Keratinocyte (primary cell): ENCODE data around the gene ZNF570. TPM values are rescaled to one million over a fixed set of nuclear protein-coding genes. Genes with fewer than 3 reads are reported as not detected.
A peak's percentile ranks its signal among the peaks of the same experiment; 100 is the strongest.

Experiments
- DNase-seq: peaks from one replicate; pipeline ENCODE4 v3.0.0-alpha.2; 2011; ENCODE audit warnings: low read depth, missing footprints, low spot score
- FAIRE-seq: peaks from 2 replicates; lab custom pipeline; 2011; peaks lifted over from hg19 to GRCh38; lab: Jason Lieb, UNC
- H2AFZ ChIP-seq: 2 replicates; pipeline ENCODE4 v1.6.0; 2012; ENCODE audit warnings: low read length, control low read depth, inconsistent platforms; ENCODE audit not compliant: control insufficient read depth
- H3K27ac ChIP-seq: 2 replicates; pipeline ENCODE4 v1.5.1; 2011; ENCODE audit warnings: low read length; ENCODE audit not compliant: control insufficient read depth, insufficient read depth
- H3K27me3 ChIP-seq: 3 replicates; pipeline ENCODE4 v1.6.0; 2011; ENCODE audit warnings: low read length; ENCODE audit not compliant: control insufficient read depth, insufficient read depth; ENCODE audit errors: extremely low read depth
- H3K36me3 ChIP-seq, 2 experiments: 2 replicates in 1 of 2; 3 replicates in 1 of 2; pipeline ENCODE4 v1.5.1; 2011; ENCODE audit warnings: low read length in 2 of 2, mild to moderate bottlenecking in 1 of 2; ENCODE audit not compliant: control insufficient read depth in 2 of 2, insufficient read depth in 2 of 2; ENCODE audit errors: extremely low read depth in 1 of 2
- H3K4me1 ChIP-seq: 3 replicates; pipeline ENCODE4 v1.5.1; 2011; ENCODE audit warnings: low read length; ENCODE audit not compliant: control insufficient read depth, insufficient read depth; ENCODE audit errors: extremely low read depth
- H3K4me2 ChIP-seq: 3 replicates; pipeline ENCODE4 v1.6.0; 2011; ENCODE audit warnings: low read depth, low read length; ENCODE audit not compliant: control insufficient read depth, insufficient read depth; ENCODE audit errors: extremely low read depth
- H3K4me3 ChIP-seq, 3 experiments: fragments of 200-600 bp in 1 of 3; sonication (generic) in 1 of 3; 2 replicates in 2 of 3; 3 replicates in 1 of 3; pipeline ENCODE4 v1.5.1; 2011 to 2016; ENCODE audit warnings: low read length in 3 of 3, mild to moderate bottlenecking in 3 of 3, control low read depth in 2 of 3, inconsistent platforms in 1 of 3, low read depth in 1 of 3, mixed read lengths in 1 of 3, mixed run types in 1 of 3, moderate library complexity in 1 of 3; ENCODE audit not compliant: control insufficient read depth in 2 of 3, insufficient read depth in 2 of 3; ENCODE audit errors: extremely low read depth in 1 of 3
- H3K79me2 ChIP-seq: 2 replicates; pipeline ENCODE4 v1.6.0; 2012; ENCODE audit warnings: low read length; ENCODE audit not compliant: control insufficient read depth, insufficient read depth
- H3K9ac ChIP-seq: 3 replicates; pipeline ENCODE4 v1.6.0; 2011; ENCODE audit warnings: low read length; ENCODE audit not compliant: control insufficient read depth, insufficient read depth; ENCODE audit errors: extremely low read depth
- H3K9me1 ChIP-seq: 3 replicates; pipeline ENCODE4 v1.6.0; 2011; ENCODE audit warnings: low read length; ENCODE audit not compliant: control insufficient read depth, insufficient read depth; ENCODE audit errors: extremely low read depth
- H3K9me3 ChIP-seq: 2 replicates; pipeline ENCODE4 v1.5.1; 2012; ENCODE audit warnings: low read depth, low read length; ENCODE audit not compliant: control insufficient read depth
- H4K20me1 ChIP-seq: 3 replicates; pipeline ENCODE4 v1.6.0; 2011; ENCODE audit warnings: low read length; ENCODE audit not compliant: control insufficient read depth, insufficient read depth; ENCODE audit errors: extremely low read depth
- EZH2 ChIP-seq: IDR thresholded peaks from one replicate; pipeline ENCODE4 v1.6.1; 2012; ENCODE audit warnings: inconsistent platforms, mild to moderate bottlenecking, low read length, moderate library complexity
- dilution Hi-C: fragments of 300-500 bp; cut with MboI; formaldehyde crosslinking; loops from one replicate; pipeline ENCODE4 v1.7.0; 2020; ENCODE audit warnings: low sequenced_read_pairs; ENCODE audit not compliant: extremely low pct_ligation_motif_present
- polyA minus RNA-seq, 3 experiments: library from RNA; depleted of rRNA, polyadenylated mRNA; stranded (reverse); fragments of >200 nt; gene quantifications; 1 replicate in 1 of 3; 2 replicates in 1 of 3; 3 replicates in 1 of 3; pipeline ENCODE4 v1.2.3, GENCODE V29; 2011
- polyA plus RNA-seq, 5 experiments: library from polyadenylated mRNA; depleted of rRNA in 3 of 5; stranded (reverse) in 3 of 5; stranded (forward) in 1 of 5; unstranded in 1 of 5; fragments of >200 nt; gene quantifications; 1 replicate in 1 of 5; 2 replicates in 3 of 5; 3 replicates in 1 of 5; pipeline versions ENCODE4 v1.2.1 to v1.2.3, GENCODE V29; 2011 to 2012; ENCODE audit warnings: missing spikeins in 2 of 5, low read depth in 1 of 5, low replicate concordance in 1 of 5
- TF ChIP-seq, protein P1 (sequence below), 3 experiments: IDR thresholded peaks in 1 of 3; conservative IDR thresholded peaks in 1 of 3; optimal IDR thresholded peaks in 1 of 3; 2 replicates in 2 of 3; 3 replicates in 1 of 3; pipeline versions ENCODE3 to v1.5.1; 2011; ENCODE audit warnings: low read length in 3 of 3, mild to moderate bottlenecking in 3 of 3, moderate library complexity in 2 of 3, control low read depth in 1 of 3, inconsistent platforms in 1 of 3; ENCODE audit not compliant: insufficient read depth in 2 of 3; ENCODE audit errors: extremely low read depth in 1 of 3

The ZNF570 gene
- polyA plus RNA-seq (1.6 to 2.9 TPM (median 1.9 TPM) in 3 replicates), polyA minus RNA-seq (1.1 to 6.2 TPM (median 4.5 TPM) in 3 replicates)
- 5.7 TPM for polyA plus RNA-seq (2011; ENCODE audit: low read depth)
- 1.2 and 2.1 TPM in 2 replicates for polyA plus RNA-seq (2011; cell fraction: cytosol; rRNA removed)
- polyA plus RNA-seq (2011; cell fraction: nucleus; rRNA removed), result 2.6 and 5.2 TPM in 2 replicates
- 1.8 TPM in 2 replicates for polyA plus RNA-seq (2012; ENCODE audit: low replicate concordance)
- polyA minus RNA-seq (2011; cell fraction: cytosol; rRNA and poly(A)+ RNA removed), result 2.1 TPM
- polyA minus RNA-seq (2011; cell fraction: nucleus; rRNA and poly(A)+ RNA removed), result 2.4 and 5.4 TPM in 2 replicates

DNA sequence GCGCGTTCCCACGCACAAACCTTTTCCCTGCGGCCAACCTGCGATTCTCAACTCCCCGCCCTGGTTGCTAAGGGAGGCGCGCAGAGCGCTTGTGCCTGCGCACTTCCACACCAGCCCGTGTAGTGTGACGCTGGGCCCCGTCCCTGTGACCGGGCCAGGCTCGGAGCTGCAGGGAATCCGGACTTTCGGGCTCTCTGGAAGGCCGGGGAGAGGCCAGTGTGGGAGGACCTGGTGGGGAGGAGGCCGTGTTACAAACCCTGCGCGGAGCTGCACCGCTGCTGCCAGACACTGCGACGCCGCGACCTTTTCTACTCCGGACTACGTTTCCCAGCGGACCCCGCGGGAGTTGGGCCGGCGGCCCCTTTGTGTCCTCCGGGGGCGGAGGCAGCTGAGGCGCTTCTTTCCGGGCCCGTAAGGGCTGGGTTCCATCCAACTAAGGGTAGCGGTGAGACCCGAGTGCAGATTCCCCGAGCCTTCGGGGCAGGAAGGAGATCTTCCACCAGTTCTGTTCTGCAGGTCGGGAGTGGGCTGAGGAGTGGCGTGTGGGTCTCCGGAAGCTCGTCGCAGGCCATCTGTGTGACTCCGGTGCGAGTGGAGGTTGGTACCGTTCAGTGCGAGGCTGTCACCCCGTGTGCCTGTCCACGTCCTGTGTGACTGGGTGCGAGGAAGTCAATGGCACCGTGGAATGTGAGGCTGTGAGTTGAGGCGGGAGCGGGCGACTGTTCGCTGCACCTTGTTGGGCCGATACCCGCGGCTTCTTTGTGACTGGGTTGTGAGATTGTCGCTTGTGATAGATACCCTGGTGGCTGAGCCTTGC is at the start of gene ZNF570:
ZNF570 (plus strand) TSS at position 396 of the 817 bp plus-strand sequence. CDS start 999 bp downstream, outside the sequence.
- Histone ChIP-seq H3K9me3 (no peaks in the 10 kb centered on the region), H3K79me2 (peaks cover 5% of the 10 kb centered on the region), H3K4me1 (peaks cover 6% of the 10 kb centered on the region), H3K9me1 (no peaks in the 10 kb centered on the region), H3K4me2 (peak within 1 kb of the TSS; percentile 95), H3K4me3 (peak within 1 kb of the TSS; percentile 79 to 90 (median 88)), H3K27ac (peak within 1 kb of the TSS; percentile 29), H2AFZ (peak within 1 kb of the TSS; percentile 100), H3K9ac (peak within 1 kb of the TSS; percentile 75), H3K36me3 (peaks cover 0 to 4% of the 10 kb centered on the region in 2 experiments), H3K27me3 (no peaks in the 10 kb centered on the region), H4K20me1 (no peaks in the 10 kb centered on the region)
- dilution Hi-C loops, result no loop called here
- DNase-seq (peak; percentile 35), FAIRE-seq (no peak)
- TF ChIP-seq, protein P1, sequence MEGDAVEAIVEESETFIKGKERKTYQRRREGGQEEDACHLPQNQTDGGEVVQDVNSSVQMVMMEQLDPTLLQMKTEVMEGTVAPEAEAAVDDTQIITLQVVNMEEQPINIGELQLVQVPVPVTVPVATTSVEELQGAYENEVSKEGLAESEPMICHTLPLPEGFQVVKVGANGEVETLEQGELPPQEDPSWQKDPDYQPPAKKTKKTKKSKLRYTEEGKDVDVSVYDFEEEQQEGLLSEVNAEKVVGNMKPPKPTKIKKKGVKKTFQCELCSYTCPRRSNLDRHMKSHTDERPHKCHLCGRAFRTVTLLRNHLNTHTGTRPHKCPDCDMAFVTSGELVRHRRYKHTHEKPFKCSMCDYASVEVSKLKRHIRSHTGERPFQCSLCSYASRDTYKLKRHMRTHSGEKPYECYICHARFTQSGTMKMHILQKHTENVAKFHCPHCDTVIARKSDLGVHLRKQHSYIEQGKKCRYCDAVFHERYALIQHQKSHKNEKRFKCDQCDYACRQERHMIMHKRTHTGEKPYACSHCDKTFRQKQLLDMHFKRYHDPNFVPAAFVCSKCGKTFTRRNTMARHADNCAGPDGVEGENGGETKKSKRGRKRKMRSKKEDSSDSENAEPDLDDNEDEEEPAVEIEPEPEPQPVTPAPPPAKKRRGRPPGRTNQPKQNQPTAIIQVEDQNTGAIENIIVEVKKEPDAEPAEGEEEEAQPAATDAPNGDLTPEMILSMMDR (optimal IDR thresholded peaks at IDR 0.05 in 1 of 3, IDR thresholded peaks at IDR 0.05 in 1 of 3, conservative IDR thresholded peaks at IDR 0.05 in 1 of 3; ENCODE audit: extremely low read depth in 1 of 3, insufficient read depth in 2 of 3, low read length in 3 of 3), result no peak
- TF ChIP-seq EZH2, result no peak

GRCh38 chr19:37452500-37453245 is 16.5 kb upstream of the ZNF570 start:
- TF ChIP-seq, protein P1 (optimal IDR thresholded peaks at IDR 0.05 in 1 of 3, IDR thresholded peaks at IDR 0.05 in 1 of 3, conservative IDR thresholded peaks at IDR 0.05 in 1 of 3; ENCODE audit: extremely low read depth in 1 of 3, insufficient read depth in 2 of 3, low read length in 3 of 3), result no peak
- no peak for TF ChIP-seq EZH2
- Histone ChIP-seq H2AFZ (no peak overlapping the region), H3K79me2 (no peaks in the 10 kb centered on the region), H3K4me2 (no peak overlapping the region), H4K20me1 (no peaks in the 10 kb centered on the region), H3K4me3 (no peak overlapping the region), H3K9ac (no peak overlapping the region), H3K9me1 (no peaks in the 10 kb centered on the region), H3K27me3 (no peaks in the 10 kb centered on the region), H3K4me1 (no peaks in the 10 kb centered on the region), H3K36me3 (no peaks in the 10 kb centered on the region), H3K27ac (no peak overlapping the region), H3K9me3 (peaks cover 9% of the 10 kb centered on the region)
- FAIRE-seq (no peak), DNase-seq (no peak)
- dilution Hi-C loops, result no loop called here
